HG03039 (cell line): Measurements from ENCODE around the gene IKZF3.
"Not testable (repeated sequence)": the region's sequence is repeated elsewhere in the genome, so short reads cannot be mapped to it uniquely, and the experiment has no call there.

ENCODE experiments used
- ATAC-seq: cut with Tn5 transposase; IDR thresholded peaks from one replicate; pipeline ENCODE4 v1.9.1; 2021; ENCODE audit warnings: mild to moderate bottlenecking, moderate library complexity; ENCODE audit not compliant: unreplicated experiment

Gene IKZF3

GRCh38 chr17:39722104-39722503, 142.0 kb downstream of the IKZF3 start:
- ATAC-seq: no peak

GRCh38 chr17:39719563-39720355, 144.4 kb downstream of the IKZF3 start:
- no peak for ATAC-seq

GRCh38 chr17:39717660-39718059, 146.5 kb downstream of the IKZF3 start:
- no peak for ATAC-seq

- no peak for ATAC-seq
Measured at GRCh38 chr17:39716879-39717536, 147.1 kb downstream of the IKZF3 start.

GRCh38 chr17:39716073-39716818, 147.9 kb downstream of the IKZF3 start:
- ATAC-seq: no peak

GRCh38 chr17:39715375-39716072, 148.6 kb downstream of the IKZF3 start:
- no peak for ATAC-seq

- no peak for ATAC-seq
Measured at GRCh38 chr17:39714234-39714633, 149.9 kb downstream of the IKZF3 start.

- ATAC-seq: no peak
Measured at GRCh38 chr17:39711851-39712250, 152.3 kb downstream of the IKZF3 start.

GRCh38 chr17:39711071-39711470, 153.0 kb downstream of the IKZF3 start:
- ATAC-seq: not testable (repeated sequence)

GRCh38 chr17:39709998-39710964, 153.8 kb downstream of the IKZF3 start:
- ATAC-seq: no peak

GRCh38 chr17:39709319-39709997, 154.7 kb downstream of the IKZF3 start:
- no peak for ATAC-seq
